Measurements from ENCODE around the gene ORC3. TPM values are rescaled to one million over a fixed set of nuclear protein-coding genes. Genes with fewer than 3 reads are reported as not detected.

Gene ORC3
- total RNA-seq, 1 experiment from 2014 or later = 52.9 TPM

DNA sequence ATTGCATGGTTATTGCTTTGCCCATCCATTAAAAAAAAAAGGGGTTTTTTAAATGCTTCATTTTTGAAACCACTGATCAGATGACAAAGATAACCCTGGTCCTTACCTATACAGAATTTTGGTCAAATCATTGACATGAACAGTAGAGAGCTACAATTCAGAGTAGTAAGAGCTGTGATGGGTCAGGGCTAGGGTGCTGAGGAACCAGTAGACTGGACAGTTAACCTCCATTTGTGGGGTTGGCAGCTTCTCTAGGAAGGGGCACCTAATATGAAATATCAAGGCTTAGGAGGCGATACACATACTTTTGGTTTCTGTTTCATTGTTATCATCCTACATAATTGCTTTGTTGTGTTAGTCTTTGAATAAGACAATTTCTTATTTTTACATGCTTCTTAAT is 55.1 kb downstream of the ORC3 start:
- no peaks in the 10 kb centered on the region for H3K9me3 ChIP-seq (ENCODE audit: control insufficient read depth, low read depth, low read length)

More for the DNA sequence above, 55.1 kb downstream of the ORC3 start:
- Histone ChIP-seq H3K14ac (ENCODE audit: insufficient read depth, low read length) (no peak overlapping the region), H2AK5ac (ENCODE audit: insufficient read length, low read length) (no peak overlapping the region), H2BK20ac (ENCODE audit: low read depth, low read length, poor library complexity, severe bottlenecking) (no peak overlapping the region), H3K23ac (ENCODE audit: insufficient read length, low read depth, low read length) (no peak overlapping the region), H3K79me2 (ENCODE audit: insufficient read depth, low read length) (no peaks in the 10 kb centered on the region), H4K5ac (ENCODE audit: insufficient read length, low read depth, low read length) (no peak overlapping the region), H3K4me2 (ENCODE audit: insufficient read depth, insufficient read length, low read length) (no peak overlapping the region), H3K79me1 (ENCODE audit: insufficient read depth, low read depth, low read length, poor library complexity, severe bottlenecking) (no peaks in the 10 kb centered on the region), H4K20me1 (ENCODE audit: control insufficient read depth, insufficient read depth, insufficient read length) (no peaks in the 10 kb centered on the region), H2BK15ac (ENCODE audit: low read depth, low read length) (no peak overlapping the region), H3K27ac (ENCODE audit: insufficient read length, low read depth, low read length) (no peak overlapping the region), H4K91ac (ENCODE audit: insufficient read length, low read depth, low read length) (no peak overlapping the region), H2BK120ac (ENCODE audit: low read depth, low read length, poor library complexity, severe bottlenecking) (no peak overlapping the region), H3K9ac (ENCODE audit: extremely low read depth, insufficient read length, low read length) (no peak overlapping the region), H3K18ac (ENCODE audit: insufficient read length, low read depth, low read length) (no peak overlapping the region), H3K23me2 (ENCODE audit: insufficient read length, low read depth, low read length, poor library complexity, severe bottlenecking) (no peaks in the 10 kb centered on the region), H3K4me1 (ENCODE audit: insufficient read depth, low read length) (no peaks in the 10 kb centered on the region), H3K4ac (ENCODE audit: low read depth, low read length) (no peak overlapping the region), H2BK12ac (ENCODE audit: insufficient read length, low read depth, low read length) (no peak overlapping the region), H2BK5ac (ENCODE audit: insufficient read length, low read length) (no peak overlapping the region), H3T11ph (ENCODE audit: low read length) (no peak overlapping the region), H3K27me3 (ENCODE audit: insufficient read depth, low read length) (no peaks in the 10 kb centered on the region), H2AFZ (ENCODE audit: low read length) (no peak overlapping the region), H3K56ac (ENCODE audit: insufficient read length, low read depth, low read length) (no peak overlapping the region), H4K8ac (replicated peaks; ENCODE audit: insufficient read length, low read depth, low read length) (no peak overlapping the region)
- H3K36me3 Mint-ChIP-seq (ENCODE audit: insufficient read depth in 1 of 3, low read depth in 3 of 3) = peaks cover 6 to 18% (median 17%) of the 10 kb centered on the region in 3 experiments
- TF ChIP-seq, protein P1, sequence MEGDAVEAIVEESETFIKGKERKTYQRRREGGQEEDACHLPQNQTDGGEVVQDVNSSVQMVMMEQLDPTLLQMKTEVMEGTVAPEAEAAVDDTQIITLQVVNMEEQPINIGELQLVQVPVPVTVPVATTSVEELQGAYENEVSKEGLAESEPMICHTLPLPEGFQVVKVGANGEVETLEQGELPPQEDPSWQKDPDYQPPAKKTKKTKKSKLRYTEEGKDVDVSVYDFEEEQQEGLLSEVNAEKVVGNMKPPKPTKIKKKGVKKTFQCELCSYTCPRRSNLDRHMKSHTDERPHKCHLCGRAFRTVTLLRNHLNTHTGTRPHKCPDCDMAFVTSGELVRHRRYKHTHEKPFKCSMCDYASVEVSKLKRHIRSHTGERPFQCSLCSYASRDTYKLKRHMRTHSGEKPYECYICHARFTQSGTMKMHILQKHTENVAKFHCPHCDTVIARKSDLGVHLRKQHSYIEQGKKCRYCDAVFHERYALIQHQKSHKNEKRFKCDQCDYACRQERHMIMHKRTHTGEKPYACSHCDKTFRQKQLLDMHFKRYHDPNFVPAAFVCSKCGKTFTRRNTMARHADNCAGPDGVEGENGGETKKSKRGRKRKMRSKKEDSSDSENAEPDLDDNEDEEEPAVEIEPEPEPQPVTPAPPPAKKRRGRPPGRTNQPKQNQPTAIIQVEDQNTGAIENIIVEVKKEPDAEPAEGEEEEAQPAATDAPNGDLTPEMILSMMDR (conservative IDR thresholded peaks at IDR 0.05) = no peak
- H3K4me1 Mint-ChIP-seq = peaks cover 4 to 5% of the 10 kb centered on the region in 2 experiments
- no CpG with 5 or more reads among the region's 1 CpG for WGBS (ENCODE audit: extremely low coverage, insufficient read length, low lambda C conversion rate)
- DNase-seq = no peak
- H3K9me3 Mint-ChIP-seq = no peaks in the 10 kb centered on the region
- H3K27ac Mint-ChIP-seq = no peak overlapping the region
- no peak overlapping the region for H3K4me3 Mint-ChIP-seq
- no peaks in the 10 kb centered on the region for H3K27me3 Mint-ChIP-seq (ENCODE audit: low read depth)
